BE2C (cell line): ENCODE measurements around the gene NEURL1B.

Source experiments
- DNase-seq: peaks from one replicate; pipeline ENCODE4 v3.0.0-alpha.2; 2020
- H3K27me3 ChIP-seq: fragments of 250-450 bp; sonication (Bioruptor Pico); 2 replicates; pipeline ENCODE4 v1.5.1; 2020; ENCODE audit warnings: mild to moderate bottlenecking
- H3K36me3 ChIP-seq: fragments of 250-450 bp; sonication (Bioruptor Pico); 2 replicates; pipeline ENCODE4 v1.5.1; 2020; ENCODE audit warnings: mild to moderate bottlenecking
- H3K4me1 ChIP-seq: fragments of 250-450 bp; sonication (Bioruptor Pico); 2 replicates; pipeline ENCODE4 v1.5.1; 2020
- H3K4me3 ChIP-seq: 2 replicates; pipeline ENCODE4 v1.5.1; 2011; ENCODE audit warnings: low read depth, low read length
- H3K9me3 ChIP-seq: fragments of 250-450 bp; sonication (Bioruptor Pico); 2 replicates; pipeline ENCODE4 v1.5.1; 2020
- CTCF ChIP-seq: IDR thresholded peaks from 2 replicates; pipeline ENCODE4 v1.5.1; 2012; ENCODE audit warnings: mild to moderate bottlenecking, low read depth, low read length

NEURL1B gene

GRCh38 chr5:172690258-172691075, 49.4 kb downstream of the NEURL1B start:
- TF ChIP-seq CTCF = no peak
- Histone ChIP-seq H3K4me3 (no peak overlapping the region), H3K9me3 (no peaks in the 10 kb centered on the region), H3K36me3 (no peaks in the 10 kb centered on the region), H3K27me3 (no peaks in the 10 kb centered on the region), H3K4me1 (peaks cover 8% of the 10 kb centered on the region)
- no peak for DNase-seq

- Histone ChIP-seq H3K4me3 (no peak overlapping the region), H3K36me3 (no peaks in the 10 kb centered on the region), H3K9me3 (no peaks in the 10 kb centered on the region), H3K27me3 (no peaks in the 10 kb centered on the region), H3K4me1 (peaks cover 8% of the 10 kb centered on the region)
- no peak for TF ChIP-seq CTCF
- DNase-seq = no peak
Measured at GRCh38 chr5:172691886-172692285, 50.8 kb downstream of the NEURL1B start.

- no peak for DNase-seq
- Histone ChIP-seq H3K4me1 (peaks cover 8% of the 10 kb centered on the region), H3K36me3 (no peaks in the 10 kb centered on the region), H3K27me3 (no peaks in the 10 kb centered on the region), H3K9me3 (no peaks in the 10 kb centered on the region), H3K4me3 (no peak overlapping the region)
- no peak for TF ChIP-seq CTCF
Measured at GRCh38 chr5:172692451-172692850, 51.4 kb downstream of the NEURL1B start.

- no peak for TF ChIP-seq CTCF
Measured at GRCh38 chr5:172692981-172693380, 51.9 kb downstream of the NEURL1B start.

GRCh38 chr5:172694061-172694460, 53.0 kb downstream of the NEURL1B start:
- DNase-seq = no peak
- H3K36me3 ChIP-seq = no peaks in the 10 kb centered on the region
- TF ChIP-seq CTCF = no peak
- H3K4me3 ChIP-seq = no peak overlapping the region
- no peaks in the 10 kb centered on the region for H3K9me3 ChIP-seq
- no peaks in the 10 kb centered on the region; the same call in 1 of the 2 replicates for H3K4me1 ChIP-seq
- no peaks in the 10 kb centered on the region for H3K27me3 ChIP-seq

More at GRCh38 chr5:172692981-172693380, 51.9 kb downstream of the NEURL1B start:
- no peak for DNase-seq
- H3K4me1 ChIP-seq = peaks cover 8% of the 10 kb centered on the region
- no peaks in the 10 kb centered on the region for H3K27me3 ChIP-seq
- H3K36me3 ChIP-seq = no peaks in the 10 kb centered on the region
- no peaks in the 10 kb centered on the region for H3K9me3 ChIP-seq
- no peak overlapping the region for H3K4me3 ChIP-seq

GRCh38 chr5:172694541-172694940, 53.5 kb downstream of the NEURL1B start:
- no peak for DNase-seq
- Histone ChIP-seq H3K27me3 (no peaks in the 10 kb centered on the region), H3K9me3 (no peaks in the 10 kb centered on the region), H3K4me1 (no peaks in the 10 kb centered on the region; the same call in 1 of the 2 replicates), H3K36me3 (no peaks in the 10 kb centered on the region), H3K4me3 (no peak overlapping the region)
- no peak for TF ChIP-seq CTCF
